ENCODE results near the gene IFNA13. TPM values are rescaled to one million over a fixed set of nuclear protein-coding genes. Genes with fewer than 3 reads are reported as not detected.

The IFNA13 gene
- total and polyA plus RNA-seq, 2 donors (not counting 1 experiment from before 2014, with no cell fraction given), result not detected

DNA sequence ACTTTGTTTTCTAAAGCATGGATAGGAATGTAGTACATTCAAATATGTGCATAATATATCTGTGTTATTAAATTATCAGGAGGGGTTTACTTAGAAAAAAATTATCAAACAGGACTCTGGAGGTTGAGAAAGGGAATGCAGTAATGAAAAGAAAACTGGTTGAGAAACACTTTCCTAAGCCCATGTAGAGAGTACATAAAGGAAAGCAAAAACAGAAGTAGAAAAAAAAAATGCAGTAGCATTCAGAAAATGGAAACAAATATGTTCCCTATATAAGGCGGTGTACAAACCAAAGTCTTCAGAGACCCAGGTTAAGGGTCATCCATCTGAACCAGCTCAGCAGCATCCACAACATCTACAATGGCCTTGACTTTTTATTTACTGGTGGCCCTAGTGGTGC is 41.0 kb upstream of the IFNA13 start, which contains the start of gene IFNA8:
Gene IFNA8 (plus strand): TSS at position 301 of the 400 bp plus-strand sequence. CDS start 60 bp downstream, at position 361.
- Histone ChIP-seq H3K9ac (ENCODE audit: insufficient read depth, low read length) (no peak within 1 kb of the TSS), H3K36me3 (ENCODE audit: control insufficient read depth, insufficient read depth, low read length) (no peaks in the 10 kb centered on the region), H3K9me3 (ENCODE audit: control insufficient read depth, insufficient read depth, low read depth, low read length) (no peaks in the 10 kb centered on the region), H4K20me1 (ENCODE audit: control insufficient read depth, extremely low read depth, insufficient read depth, low read length) (no peaks in the 10 kb centered on the region), H3K4me1 (ENCODE audit: control insufficient read depth, extremely low read depth, insufficient read depth, low read length) (no peaks in the 10 kb centered on the region), H3K4me2 (ENCODE audit: extremely low read depth, insufficient read depth, low read length) (no peak within 1 kb of the TSS), H3K4me3 (replicated peaks in 1 of 4; ENCODE audit: control extremely low read depth in 1 of 4, insufficient read depth in 1 of 4, low read depth in 3 of 4, low read length in 4 of 4) (no peak within 1 kb of the TSS), H3K27ac (ENCODE audit: insufficient read depth, low read length) (no peak within 1 kb of the TSS), H3K79me2 (ENCODE audit: control insufficient read depth, insufficient read depth, low read length) (no peaks in the 10 kb centered on the region), H2AFZ (ENCODE audit: low read length) (no peak within 1 kb of the TSS), H3K27me3 (ENCODE audit: control insufficient read depth, insufficient read depth, low read length) (peaks cover 3% of the 10 kb centered on the region)
- DNase-seq (ENCODE audit: low read depth in 2 of 2), result no peak
- TF ChIP-seq, protein P1, sequence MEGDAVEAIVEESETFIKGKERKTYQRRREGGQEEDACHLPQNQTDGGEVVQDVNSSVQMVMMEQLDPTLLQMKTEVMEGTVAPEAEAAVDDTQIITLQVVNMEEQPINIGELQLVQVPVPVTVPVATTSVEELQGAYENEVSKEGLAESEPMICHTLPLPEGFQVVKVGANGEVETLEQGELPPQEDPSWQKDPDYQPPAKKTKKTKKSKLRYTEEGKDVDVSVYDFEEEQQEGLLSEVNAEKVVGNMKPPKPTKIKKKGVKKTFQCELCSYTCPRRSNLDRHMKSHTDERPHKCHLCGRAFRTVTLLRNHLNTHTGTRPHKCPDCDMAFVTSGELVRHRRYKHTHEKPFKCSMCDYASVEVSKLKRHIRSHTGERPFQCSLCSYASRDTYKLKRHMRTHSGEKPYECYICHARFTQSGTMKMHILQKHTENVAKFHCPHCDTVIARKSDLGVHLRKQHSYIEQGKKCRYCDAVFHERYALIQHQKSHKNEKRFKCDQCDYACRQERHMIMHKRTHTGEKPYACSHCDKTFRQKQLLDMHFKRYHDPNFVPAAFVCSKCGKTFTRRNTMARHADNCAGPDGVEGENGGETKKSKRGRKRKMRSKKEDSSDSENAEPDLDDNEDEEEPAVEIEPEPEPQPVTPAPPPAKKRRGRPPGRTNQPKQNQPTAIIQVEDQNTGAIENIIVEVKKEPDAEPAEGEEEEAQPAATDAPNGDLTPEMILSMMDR (conservative IDR thresholded peaks at IDR 0.05 in 1 of 2, IDR thresholded peaks at IDR 0.05 in 1 of 2; ENCODE audit: low read depth in 1 of 2, low read length in 2 of 2), result no peak
- TF ChIP-seq EZH2 (IDR thresholded peaks at IDR 0.05; ENCODE audit: low read length, missing control alignments), result no peak

GRCh38 chr9:21404146-21404545 is 36.3 kb upstream of the IFNA13 start:
- no peaks in the 10 kb centered on the region for H3K9me3 ChIP-seq (ENCODE audit: control insufficient read depth, insufficient read depth, low read depth, low read length)
- no peak for DNase-seq (ENCODE audit: low read depth in 2 of 2)
- H3K4me3 ChIP-seq (replicated peaks in 1 of 4; ENCODE audit: control extremely low read depth in 1 of 4, insufficient read depth in 1 of 4, low read depth in 3 of 4, low read length in 4 of 4), result no peak overlapping the region
- no peaks in the 10 kb centered on the region for H3K36me3 ChIP-seq (ENCODE audit: control insufficient read depth, insufficient read depth, low read length)
- H3K27me3 ChIP-seq (ENCODE audit: control insufficient read depth, insufficient read depth, low read length), result peaks cover 27% of the 10 kb centered on the region
- no peak overlapping the region for H3K4me2 ChIP-seq (ENCODE audit: extremely low read depth, insufficient read depth, low read length)
- no peak overlapping the region for H3K27ac ChIP-seq (ENCODE audit: insufficient read depth, low read length)
- H3K9ac ChIP-seq (ENCODE audit: insufficient read depth, low read length), result no peak overlapping the region
- TF ChIP-seq, protein P1 (conservative IDR thresholded peaks at IDR 0.05 in 1 of 2, IDR thresholded peaks at IDR 0.05 in 1 of 2; ENCODE audit: low read depth in 1 of 2, low read length in 2 of 2), result no peak
- TF ChIP-seq EZH2 (IDR thresholded peaks at IDR 0.05; ENCODE audit: low read length, missing control alignments), result no peak
- H2AFZ ChIP-seq (ENCODE audit: low read length), result no peak overlapping the region
- H3K4me1 ChIP-seq (ENCODE audit: control insufficient read depth, extremely low read depth, insufficient read depth, low read length), result no peaks in the 10 kb centered on the region
- H4K20me1 ChIP-seq (ENCODE audit: control insufficient read depth, extremely low read depth, insufficient read depth, low read length), result no peaks in the 10 kb centered on the region
- no peaks in the 10 kb centered on the region for H3K79me2 ChIP-seq (ENCODE audit: control insufficient read depth, insufficient read depth, low read length)

DNA sequence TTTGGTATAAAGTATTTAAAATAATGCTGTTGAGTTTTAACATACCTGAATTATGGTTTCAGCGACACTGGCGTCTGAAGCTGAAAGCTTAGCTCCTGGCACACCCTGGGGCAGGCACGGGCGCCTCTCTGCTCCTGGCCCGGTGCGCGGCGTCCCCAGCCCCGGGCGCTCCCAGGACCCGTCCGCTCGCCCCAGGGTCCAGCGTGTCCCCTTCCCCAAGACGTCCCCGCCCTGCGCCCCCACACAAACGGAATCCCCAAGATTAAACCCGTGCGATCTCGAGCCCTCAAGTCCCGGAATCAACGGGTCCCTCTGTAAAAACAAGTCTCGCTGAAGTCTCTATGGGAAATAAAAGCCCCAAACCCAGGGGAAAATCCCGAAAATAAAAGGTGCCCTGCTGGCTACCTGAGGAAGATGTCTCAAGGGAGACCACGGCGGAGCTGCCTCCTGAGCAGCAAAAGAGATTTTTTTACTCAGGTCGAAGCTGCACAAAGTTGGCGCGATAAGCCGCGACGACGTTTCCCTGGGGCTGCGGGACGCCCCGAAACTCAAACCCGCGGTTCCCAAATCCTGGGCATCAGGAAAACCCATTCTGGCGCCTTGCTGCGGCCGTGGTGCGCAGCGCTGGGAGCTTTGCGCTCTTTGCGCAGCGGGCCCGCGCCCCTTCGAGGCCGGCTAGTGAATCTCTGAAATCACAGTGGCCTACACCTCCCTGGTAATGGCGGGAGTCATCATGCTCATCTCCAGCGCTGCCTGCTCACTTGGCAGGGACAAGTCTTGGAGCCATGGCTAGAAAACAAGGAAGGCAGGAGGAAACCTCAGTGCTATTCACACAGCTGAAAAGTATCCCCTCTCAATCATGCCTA is 34.8 kb upstream of the IFNA13 start:
- H3K4me2 ChIP-seq (ENCODE audit: extremely low read depth, insufficient read depth, low read length), result peak overlapping the region; percentile 66
- no peaks in the 10 kb centered on the region for H3K4me1 ChIP-seq (ENCODE audit: control insufficient read depth, extremely low read depth, insufficient read depth, low read length)
- H3K9ac ChIP-seq (ENCODE audit: insufficient read depth, low read length), result no peak overlapping the region
- peak overlapping the region; percentile 19 for H2AFZ ChIP-seq (ENCODE audit: low read length)
- no peaks in the 10 kb centered on the region for H4K20me1 ChIP-seq (ENCODE audit: control insufficient read depth, extremely low read depth, insufficient read depth, low read length)
- DNase-seq (ENCODE audit: low read depth in 2 of 2), result no peak
- TF ChIP-seq, protein P1 (conservative IDR thresholded peaks at IDR 0.05 in 1 of 2, IDR thresholded peaks at IDR 0.05 in 1 of 2; ENCODE audit: low read depth in 1 of 2, low read length in 2 of 2), result no peak
- TF ChIP-seq EZH2 (IDR thresholded peaks at IDR 0.05; ENCODE audit: low read length, missing control alignments), result peak; percentile 67
- no peak overlapping the region for H3K27ac ChIP-seq (ENCODE audit: insufficient read depth, low read length)
- H3K79me2 ChIP-seq (ENCODE audit: control insufficient read depth, insufficient read depth, low read length), result no peaks in the 10 kb centered on the region
- H3K4me3 ChIP-seq (replicated peaks in 1 of 4; ENCODE audit: control extremely low read depth in 1 of 4, insufficient read depth in 1 of 4, low read depth in 3 of 4, low read length in 4 of 4), result peak overlapping the region; percentile 9 to 30 (median 16)
- no peaks in the 10 kb centered on the region for H3K36me3 ChIP-seq (ENCODE audit: control insufficient read depth, insufficient read depth, low read length)
- H3K27me3 ChIP-seq (ENCODE audit: control insufficient read depth, insufficient read depth, low read length), result peaks cover 36% of the 10 kb centered on the region
- no peaks in the 10 kb centered on the region for H3K9me3 ChIP-seq (ENCODE audit: control insufficient read depth, insufficient read depth, low read depth, low read length)

Data from fibroblast of lung (primary cell).